ENCODE data around the gene LRFN3.

LRFN3 gene

DNA sequence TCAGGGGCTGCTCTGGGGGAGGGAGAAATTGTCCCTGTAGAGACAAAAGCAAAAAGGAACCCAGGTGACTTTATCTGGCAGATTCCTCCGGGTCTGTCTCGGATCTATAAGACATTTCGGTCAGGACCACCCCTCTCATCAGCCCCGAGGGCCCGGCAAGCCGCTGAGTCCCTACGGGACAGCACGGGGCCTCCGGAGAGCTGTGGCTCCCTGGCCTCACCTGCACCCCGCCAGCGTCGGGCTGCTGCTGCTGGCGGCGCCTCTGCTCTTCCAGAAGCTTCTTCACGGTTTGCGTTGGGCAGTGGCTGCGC is 37.7 kb upstream of the LRFN3 start:
- H3K27me3 ChIP-seq (ENCODE audit: control insufficient read depth, insufficient read depth, low read length) = peaks cover 3% of the 10 kb centered on the region
- H3K4me1 ChIP-seq (ENCODE audit: control insufficient read depth, insufficient read depth, low read length) = peaks cover 5% of the 10 kb centered on the region
- peak overlapping the region; percentile 47 for H3K9ac ChIP-seq (ENCODE audit: low read depth, low read length)
- no peaks in the 10 kb centered on the region for H3K9me3 ChIP-seq (ENCODE audit: control insufficient read depth, insufficient read depth, low read length)
- peak overlapping the region; percentile 91 for H3K4me3 ChIP-seq (ENCODE audit: low read depth, low read length)
- H3K36me3 ChIP-seq (ENCODE audit: control insufficient read depth, insufficient read depth, low read length) = peaks cover 27% of the 10 kb centered on the region

DNA sequence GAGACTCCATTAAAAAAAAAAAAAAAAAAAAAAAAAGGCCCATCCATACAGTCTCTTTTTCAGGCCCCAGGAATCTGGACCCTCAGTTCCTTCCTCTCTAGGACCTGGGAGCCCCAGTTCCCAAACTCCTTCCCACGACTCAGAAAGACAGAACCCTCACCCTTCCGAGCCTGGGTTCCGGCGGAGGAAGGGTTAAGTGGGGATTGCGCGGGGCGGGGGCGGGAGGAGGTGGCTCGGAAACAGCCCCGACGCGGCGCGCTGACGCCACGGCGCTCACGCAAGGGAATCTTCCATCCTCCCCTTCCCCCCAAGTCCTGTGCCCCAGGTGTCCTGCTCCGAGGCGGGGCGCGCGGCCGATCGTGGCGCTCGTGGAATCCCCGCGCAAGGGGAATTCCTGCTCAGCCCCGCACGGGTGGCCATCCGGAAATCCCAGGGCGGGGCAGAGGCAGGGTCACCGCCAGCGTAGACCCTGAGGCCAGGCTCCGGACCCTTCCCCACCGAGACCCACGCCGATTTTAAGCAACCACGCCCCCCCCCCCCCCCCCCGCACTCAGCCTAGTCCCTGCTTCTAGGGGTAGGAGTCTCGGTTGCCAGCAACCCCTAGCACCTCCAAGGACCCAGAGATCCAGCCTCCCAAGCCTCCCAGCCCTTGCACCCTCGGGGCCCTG is 36.5 kb upstream of the LRFN3 start:
- peaks cover 24% of the 10 kb centered on the region for H3K36me3 ChIP-seq (ENCODE audit: control insufficient read depth, insufficient read depth, low read length)
- peak overlapping the region; percentile 91 for H3K4me3 ChIP-seq (ENCODE audit: low read depth, low read length)
- H3K27me3 ChIP-seq (ENCODE audit: control insufficient read depth, insufficient read depth, low read length) = peaks cover 3% of the 10 kb centered on the region

DNA sequence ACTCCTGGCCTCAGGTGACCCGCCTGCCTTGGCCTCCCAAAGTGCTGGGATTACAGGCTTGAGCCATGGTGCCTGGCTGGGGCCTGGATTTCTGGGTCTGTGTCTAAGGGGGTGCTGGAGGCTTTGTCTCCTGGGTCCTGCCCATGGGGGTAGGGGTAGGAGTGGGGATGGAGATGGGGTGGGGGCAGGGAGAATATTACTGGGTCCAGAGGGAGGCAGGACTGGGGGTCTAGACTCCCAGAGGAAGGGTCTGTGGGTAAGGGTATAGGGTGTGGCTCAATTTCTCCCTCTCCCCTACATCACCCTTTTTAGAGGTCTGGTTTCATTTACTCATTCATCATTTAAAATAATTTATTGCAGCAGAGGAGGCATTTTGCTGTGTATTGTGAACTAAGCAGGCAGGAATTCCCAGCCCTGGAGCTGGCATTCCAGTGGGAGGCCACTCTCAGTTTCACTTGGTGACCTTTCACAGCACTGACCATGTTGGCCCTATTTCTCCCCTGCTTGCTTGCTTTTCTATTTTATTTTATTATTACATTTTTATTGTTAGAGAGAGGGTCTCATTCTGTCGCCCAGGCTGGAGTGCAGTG is 35.0 kb upstream of the LRFN3 start:
- Histone ChIP-seq H3K4me1 (ENCODE audit: control insufficient read depth, insufficient read depth, low read length) (peaks cover 5% of the 10 kb centered on the region), H3K9ac (ENCODE audit: low read depth, low read length) (no peak overlapping the region), H3K36me3 (ENCODE audit: control insufficient read depth, insufficient read depth, low read length) (peaks cover 19% of the 10 kb centered on the region), H3K9me3 (ENCODE audit: control insufficient read depth, insufficient read depth, low read length) (no peaks in the 10 kb centered on the region), H3K27me3 (ENCODE audit: control insufficient read depth, insufficient read depth, low read length) (peaks cover 3% of the 10 kb centered on the region), H3K4me3 (ENCODE audit: low read depth, low read length) (peak overlapping the region; percentile 91)

More for the DNA sequence above, 36.5 kb upstream of the LRFN3 start:
- H3K4me1 ChIP-seq (ENCODE audit: control insufficient read depth, insufficient read depth, low read length) = peaks cover 5% of the 10 kb centered on the region
- H3K9ac ChIP-seq (ENCODE audit: low read depth, low read length) = peak overlapping the region; percentile 88
- H3K9me3 ChIP-seq (ENCODE audit: control insufficient read depth, insufficient read depth, low read length) = no peaks in the 10 kb centered on the region

DNA sequence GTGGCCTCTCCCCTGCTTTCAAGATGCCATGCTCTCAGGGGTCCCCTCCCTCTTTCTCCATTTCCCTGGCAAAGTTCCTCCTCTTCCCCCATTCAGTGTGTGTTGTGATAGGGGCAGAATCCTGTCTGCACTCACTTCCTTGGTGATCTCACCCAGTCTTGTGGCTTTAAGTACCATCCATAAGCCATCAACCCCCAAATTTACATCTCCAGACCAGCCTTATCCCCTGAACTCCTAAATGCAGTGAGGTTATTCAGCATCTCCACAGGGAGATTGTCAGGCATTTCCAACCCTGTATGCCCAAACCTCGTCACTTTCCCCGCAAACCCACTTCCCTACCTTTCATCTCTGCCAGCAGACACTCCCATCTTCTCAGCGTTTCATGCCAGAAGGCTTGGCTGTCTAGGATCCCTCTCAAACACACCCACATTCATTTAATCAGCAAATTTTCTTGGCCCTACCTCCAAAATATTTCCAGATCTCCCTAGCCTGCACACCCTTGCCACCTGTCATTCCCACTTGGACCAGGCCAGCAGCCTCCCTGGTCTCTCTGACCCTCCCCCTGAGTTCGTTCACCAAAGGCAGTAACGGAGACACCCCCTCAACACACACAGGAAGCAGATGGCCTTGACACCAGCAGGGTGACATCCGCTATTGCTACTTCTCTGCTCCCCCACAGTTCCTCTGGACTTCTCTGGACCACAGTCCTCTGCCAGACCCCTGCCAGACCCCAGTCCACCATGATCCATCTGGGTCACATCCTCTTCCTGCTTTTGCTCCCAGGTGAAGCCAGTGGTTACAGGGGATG is 34.1 kb upstream of the LRFN3 start, which contains the start of gene HCST:
Gene HCST (plus strand): TSS at position 676 of the 808 bp plus-strand sequence. CDS start 65 bp downstream, at position 741.
- Histone ChIP-seq H3K36me3 (ENCODE audit: control insufficient read depth, insufficient read depth, low read length) (peaks cover 11% of the 10 kb centered on the region), H3K9me3 (ENCODE audit: control insufficient read depth, insufficient read depth, low read length) (no peaks in the 10 kb centered on the region), H3K4me3 (ENCODE audit: low read depth, low read length) (peak within 1 kb of the TSS; percentile 66), H3K9ac (ENCODE audit: low read depth, low read length) (no peak within 1 kb of the TSS), H3K4me1 (ENCODE audit: control insufficient read depth, insufficient read depth, low read length) (peaks cover 8% of the 10 kb centered on the region), H3K27me3 (ENCODE audit: control insufficient read depth, insufficient read depth, low read length) (peaks cover 3% of the 10 kb centered on the region)

DNA sequence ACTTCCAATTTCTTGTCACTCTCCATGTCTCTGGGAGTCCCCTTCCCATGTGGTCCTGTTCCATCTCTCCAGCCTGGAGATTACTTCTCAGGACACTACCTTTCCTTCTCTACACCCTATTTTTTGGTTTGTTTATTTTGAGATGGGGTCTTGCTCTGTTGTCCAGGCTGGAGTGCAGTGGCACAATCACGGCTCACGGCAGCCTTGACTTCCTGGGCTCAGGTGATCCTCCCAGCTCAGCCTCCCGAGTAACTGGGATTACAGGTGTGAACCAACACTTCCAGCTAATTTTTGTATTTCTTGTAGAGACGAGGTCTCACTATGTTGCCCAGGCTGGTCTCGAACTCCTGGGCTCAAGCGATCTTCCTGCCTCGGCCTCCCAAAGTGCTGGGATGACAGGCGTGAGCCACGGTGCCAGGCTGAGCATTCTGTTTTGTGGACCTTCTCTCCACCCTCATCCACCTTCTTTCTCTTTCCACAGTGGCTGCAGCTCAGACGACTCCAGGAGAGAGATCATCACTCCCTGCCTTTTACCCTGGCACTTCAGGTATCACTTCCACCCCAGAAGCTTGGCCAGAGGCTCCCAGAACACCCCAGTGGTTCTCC is 33.2 kb upstream of the LRFN3 start:
- peaks cover 5% of the 10 kb centered on the region for H3K36me3 ChIP-seq (ENCODE audit: control insufficient read depth, insufficient read depth, low read length)
- H3K9ac ChIP-seq (ENCODE audit: low read depth, low read length) = no peak overlapping the region
- peaks cover 12% of the 10 kb centered on the region for H3K4me1 ChIP-seq (ENCODE audit: control insufficient read depth, insufficient read depth, low read length)
- H3K4me3 ChIP-seq (ENCODE audit: low read depth, low read length) = peak overlapping the region; percentile 66
- H3K27me3 ChIP-seq (ENCODE audit: control insufficient read depth, insufficient read depth, low read length) = peaks cover 3% of the 10 kb centered on the region
- no peaks in the 10 kb centered on the region for H3K9me3 ChIP-seq (ENCODE audit: control insufficient read depth, insufficient read depth, low read length)

DNA sequence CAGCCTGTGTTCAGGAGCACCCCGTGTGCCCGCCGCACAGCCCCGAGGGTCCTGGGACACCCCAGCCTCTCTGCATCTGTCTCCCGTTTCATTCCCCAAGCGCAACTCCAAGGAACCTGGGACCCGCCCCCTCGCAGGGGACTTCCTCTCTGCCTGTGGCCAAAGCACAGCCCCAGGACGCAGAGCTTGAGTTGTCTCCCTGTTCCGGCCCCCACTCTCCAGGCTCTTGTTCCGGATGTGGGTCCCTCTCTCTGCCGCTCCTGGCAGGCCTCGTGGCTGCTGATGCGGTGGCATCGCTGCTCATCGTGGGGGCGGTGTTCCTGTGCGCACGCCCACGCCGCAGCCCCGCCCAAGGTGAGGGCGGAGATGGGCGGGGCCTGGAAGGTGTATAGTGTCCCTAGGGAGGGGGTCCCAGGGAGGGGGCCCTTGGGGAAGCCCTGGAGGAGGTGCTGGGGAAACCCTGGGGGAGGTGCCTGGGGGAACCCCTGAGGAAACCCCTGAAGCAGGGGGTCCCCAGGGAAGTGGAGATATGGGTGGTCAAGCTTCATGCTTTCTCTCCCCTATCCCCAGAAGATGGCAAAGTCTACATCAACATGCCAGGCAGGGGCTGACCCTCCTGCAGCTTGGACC is 32.5 kb upstream of the LRFN3 start:
- H3K4me1 ChIP-seq (ENCODE audit: control insufficient read depth, insufficient read depth, low read length) = peaks cover 12% of the 10 kb centered on the region
- H3K4me3 ChIP-seq (ENCODE audit: low read depth, low read length) = peak overlapping the region; percentile 66
- no peak overlapping the region for H3K9ac ChIP-seq (ENCODE audit: low read depth, low read length)
- H3K36me3 ChIP-seq (ENCODE audit: control insufficient read depth, insufficient read depth, low read length) = peaks cover 4% of the 10 kb centered on the region
- H3K27me3 ChIP-seq (ENCODE audit: control insufficient read depth, insufficient read depth, low read length) = peaks cover 3% of the 10 kb centered on the region
- no peaks in the 10 kb centered on the region for H3K9me3 ChIP-seq (ENCODE audit: control insufficient read depth, insufficient read depth, low read length)

DNA sequence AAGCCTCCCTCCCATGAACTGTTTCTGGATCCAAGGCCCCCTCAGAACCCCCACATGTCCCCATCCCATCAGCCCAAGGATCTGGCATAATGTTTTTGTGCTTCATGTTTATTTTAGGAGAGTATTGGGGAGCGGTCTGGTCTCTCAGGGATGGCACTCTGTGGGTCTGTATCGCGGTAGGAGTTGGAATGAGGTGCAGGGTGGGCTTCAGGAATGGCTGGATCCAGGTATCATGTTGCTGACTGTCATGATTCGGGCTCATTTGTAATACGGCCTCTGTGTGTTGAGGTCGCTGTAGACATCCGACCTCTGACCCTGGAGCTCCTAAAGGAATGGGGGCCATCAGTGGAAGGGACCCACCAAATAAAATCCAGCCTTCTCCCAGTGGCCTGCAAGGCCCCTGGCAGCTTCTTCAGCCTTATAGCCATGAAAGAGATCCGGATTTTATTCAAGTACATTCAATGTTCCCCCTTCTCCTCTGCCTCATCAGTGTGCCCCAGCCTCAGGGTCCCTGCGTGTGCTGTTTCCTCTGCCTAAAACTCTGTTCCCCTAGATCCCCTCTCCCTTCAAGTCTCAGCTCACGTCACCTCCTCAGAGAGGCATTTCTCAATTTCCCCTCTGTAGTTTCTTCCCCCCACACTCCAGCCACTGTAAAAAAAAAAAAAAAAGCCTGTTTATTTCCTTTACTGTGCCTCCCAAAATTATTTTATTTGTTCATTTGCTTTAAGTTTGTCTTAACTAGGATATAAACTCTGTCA is 31.7 kb upstream of the LRFN3 start:
- peaks cover 12% of the 10 kb centered on the region for H3K4me1 ChIP-seq (ENCODE audit: control insufficient read depth, insufficient read depth, low read length)
- no peak overlapping the region for H3K9ac ChIP-seq (ENCODE audit: low read depth, low read length)
- no peak overlapping the region for H3K4me3 ChIP-seq (ENCODE audit: low read depth, low read length)
- peaks cover 3% of the 10 kb centered on the region for H3K27me3 ChIP-seq (ENCODE audit: control insufficient read depth, insufficient read depth, low read length)
- peaks cover 4% of the 10 kb centered on the region for H3K36me3 ChIP-seq (ENCODE audit: control insufficient read depth, insufficient read depth, low read length)
- H3K9me3 ChIP-seq (ENCODE audit: control insufficient read depth, insufficient read depth, low read length) = no peaks in the 10 kb centered on the region

DNA sequence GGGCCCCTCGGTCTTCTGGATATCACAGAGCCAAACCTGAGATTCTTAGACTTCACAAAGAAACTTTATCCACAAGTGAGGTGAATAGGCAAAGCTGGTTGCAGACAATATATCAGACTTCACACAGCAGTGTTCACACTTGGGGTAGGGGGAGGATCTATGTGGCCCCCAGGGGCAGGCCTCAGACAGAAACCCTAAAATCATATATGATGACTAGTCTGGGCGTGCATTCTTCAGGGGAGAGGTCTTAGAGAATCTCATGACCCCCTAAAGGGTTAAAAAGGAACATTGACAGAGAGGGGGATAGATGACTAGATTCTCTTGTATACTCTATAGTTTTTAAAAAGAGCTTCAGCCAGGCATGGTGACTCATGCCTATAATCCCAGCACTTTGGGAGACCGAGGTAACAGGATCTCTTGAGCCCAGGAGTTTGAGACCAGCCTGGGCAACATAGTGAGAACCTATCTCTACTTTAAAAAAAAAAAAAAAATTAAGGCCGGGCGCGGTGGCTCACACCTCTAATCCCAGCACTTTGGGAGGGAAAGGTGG is 30.9 kb upstream of the LRFN3 start:
- Histone ChIP-seq H3K4me1 (ENCODE audit: control insufficient read depth, insufficient read depth, low read length) (peaks cover 12% of the 10 kb centered on the region), H3K9me3 (ENCODE audit: control insufficient read depth, insufficient read depth, low read length) (no peaks in the 10 kb centered on the region), H3K9ac (ENCODE audit: low read depth, low read length) (no peak overlapping the region), H3K36me3 (ENCODE audit: control insufficient read depth, insufficient read depth, low read length) (peaks cover under 1% of the 10 kb centered on the region), H3K4me3 (ENCODE audit: low read depth, low read length) (no peak overlapping the region), H3K27me3 (ENCODE audit: control insufficient read depth, insufficient read depth, low read length) (peaks cover 3% of the 10 kb centered on the region)

DNA sequence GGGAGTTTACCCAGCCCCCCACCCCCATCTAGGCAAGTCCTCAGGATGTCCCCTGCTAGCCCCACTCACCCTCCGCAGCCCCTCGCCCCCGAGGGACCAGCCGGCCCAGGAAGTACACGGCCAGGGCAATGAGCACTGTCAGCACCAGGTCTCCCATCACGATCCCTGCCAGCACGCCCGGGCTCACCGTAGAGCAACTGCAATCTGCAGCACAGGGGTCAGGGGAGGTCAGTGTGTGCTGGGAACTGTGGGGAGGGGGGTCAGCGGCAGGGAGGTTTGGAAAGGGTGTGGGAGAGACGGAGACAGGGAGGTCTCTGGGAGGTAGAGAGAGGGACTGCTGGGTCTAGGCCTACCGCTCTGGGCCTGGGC is 28.8 kb upstream of the LRFN3 start:
- Histone ChIP-seq H3K9me3 (ENCODE audit: control insufficient read depth, insufficient read depth, low read length) (no peaks in the 10 kb centered on the region), H3K9ac (ENCODE audit: low read depth, low read length) (no peak overlapping the region), H3K4me1 (ENCODE audit: control insufficient read depth, insufficient read depth, low read length) (peaks cover 7% of the 10 kb centered on the region), H3K4me3 (ENCODE audit: low read depth, low read length) (no peak overlapping the region), H3K36me3 (ENCODE audit: control insufficient read depth, insufficient read depth, low read length) (no peaks in the 10 kb centered on the region), H3K27me3 (ENCODE audit: control insufficient read depth, insufficient read depth, low read length) (no peaks in the 10 kb centered on the region)

DNA sequence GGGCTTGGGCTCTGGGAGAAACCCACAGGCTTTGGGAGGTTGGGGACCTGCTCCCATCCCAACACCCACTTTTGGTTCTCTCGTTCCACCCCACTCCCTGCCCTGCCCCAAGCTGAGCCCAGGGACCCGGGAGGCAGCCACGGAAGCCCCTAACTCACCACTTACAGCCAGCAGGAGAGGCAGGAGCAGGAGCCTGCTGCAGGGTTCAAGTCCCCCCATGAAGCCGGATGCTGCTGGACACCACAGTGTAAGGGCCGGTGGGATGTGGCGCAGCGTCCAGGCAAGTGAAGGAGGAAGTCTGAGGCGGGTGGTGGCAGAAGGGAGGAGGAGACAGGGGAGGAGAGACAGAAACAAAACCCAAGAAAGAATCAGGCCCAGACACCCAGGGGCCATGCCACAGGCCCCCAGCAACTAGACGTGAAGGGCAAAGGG is 28.1 kb upstream of the LRFN3 start, which contains the start of gene TYROBP:
Gene TYROBP (minus strand): TSS at position 286 of the 432 bp plus-strand sequence. CDS start 67 bp downstream, at position 219.
- peaks cover 7% of the 10 kb centered on the region for H3K4me1 ChIP-seq (ENCODE audit: control insufficient read depth, insufficient read depth, low read length)
- no peaks in the 10 kb centered on the region for H3K36me3 ChIP-seq (ENCODE audit: control insufficient read depth, insufficient read depth, low read length)
- H3K9me3 ChIP-seq (ENCODE audit: control insufficient read depth, insufficient read depth, low read length) = no peaks in the 10 kb centered on the region
- no peak within 1 kb of the TSS for H3K4me3 ChIP-seq (ENCODE audit: low read depth, low read length)
- H3K27me3 ChIP-seq (ENCODE audit: control insufficient read depth, insufficient read depth, low read length) = no peaks in the 10 kb centered on the region
- H3K9ac ChIP-seq (ENCODE audit: low read depth, low read length) = no peak within 1 kb of the TSS

Data from iPS-15b (cell line).